Omental fat pad (tissue), 4 donors: ENCODE measurements around the gene TOMM40. TPM values are rescaled to one million over a fixed set of nuclear protein-coding genes. Genes with fewer than 3 reads are reported as not detected.
A peak's percentile ranks its signal among the peaks of the same experiment; 100 is the strongest.

ENCODE experiments used
- ATAC-seq: fragments of 150-250 bp; one replicate; pipeline ENCODE4 v1.9.1; 2016; ENCODE audit warnings: mild to moderate bottlenecking, moderate library complexity; ENCODE audit not compliant: low FRiP score
- DNase-seq: peaks from one replicate; pipeline ENCODE4 v3.0.0-alpha.2; 2019; ENCODE audit warnings: low spot score
- total RNA-seq, 4 donors: library from RNA; depleted of rRNA; stranded (reverse); fragments of >200 nt; gene quantifications; one replicate each; pipeline ENCODE4 v1.1.0, GENCODE V29; 2016
- TF ChIP-seq, protein P1 (sequence below), 3 donors: fragments of 450-650 bp; IDR thresholded peaks; one replicate each; pipeline ENCODE4 v1.5.1; 2016 to 2017; ENCODE audit warnings: antibody characterized with exemption in 3 of 3, mild to moderate bottlenecking in 3 of 3, moderate library complexity in 2 of 3

TOMM40 gene
- total RNA-seq = 100 to 1,000 TPM in 1 of 4 donors, 10 to 100 TPM in 3; 37.2 to 121 (median 44.2) TPM

DNA sequence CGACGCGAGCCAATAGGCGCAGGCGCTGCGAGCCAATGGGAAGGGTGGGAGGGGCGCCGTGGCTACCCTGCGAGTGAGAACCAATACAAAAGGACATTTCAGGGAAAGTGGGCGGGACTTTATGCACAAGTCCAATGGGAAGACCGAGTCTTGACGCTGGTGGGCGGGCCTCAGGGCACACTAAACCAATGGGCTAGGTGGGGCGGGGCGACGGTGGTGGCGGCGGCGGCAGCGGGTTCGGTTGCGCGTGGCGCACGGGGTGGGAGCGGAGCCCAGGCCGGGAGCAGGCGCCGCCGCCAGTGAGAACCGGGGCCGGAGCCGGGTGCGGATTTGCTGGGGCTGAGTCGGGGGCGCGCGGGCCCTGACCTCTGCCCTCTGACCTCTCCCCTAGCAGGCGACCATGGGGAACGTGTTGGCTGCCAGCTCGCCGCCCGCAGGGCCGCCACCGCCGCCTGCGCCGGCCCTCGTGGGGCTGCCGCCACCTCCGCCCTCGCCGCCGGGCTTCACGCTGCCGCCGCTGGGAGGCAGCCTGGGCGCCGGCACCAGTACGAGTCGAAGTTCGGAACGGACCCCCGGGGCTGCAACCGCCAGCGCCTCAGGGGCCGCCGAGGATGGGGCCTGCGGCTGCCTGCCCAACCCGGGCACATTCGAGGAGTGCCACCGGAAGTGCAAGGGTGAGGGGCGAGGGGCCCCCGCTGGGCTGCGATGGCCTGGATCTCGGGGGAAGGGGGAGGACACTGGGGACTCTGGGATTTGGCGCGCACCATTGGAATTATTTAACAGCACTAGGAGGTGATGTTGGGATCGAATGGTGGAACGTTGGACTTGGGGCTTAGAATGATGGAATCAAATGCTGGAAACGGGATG, at the start of gene TOMM40:
TOMM40 (plus strand) TSS at position 239 of the 867 bp plus-strand sequence; CDS start at position 401, 162 bp downstream.
- TF ChIP-seq, protein P1, sequence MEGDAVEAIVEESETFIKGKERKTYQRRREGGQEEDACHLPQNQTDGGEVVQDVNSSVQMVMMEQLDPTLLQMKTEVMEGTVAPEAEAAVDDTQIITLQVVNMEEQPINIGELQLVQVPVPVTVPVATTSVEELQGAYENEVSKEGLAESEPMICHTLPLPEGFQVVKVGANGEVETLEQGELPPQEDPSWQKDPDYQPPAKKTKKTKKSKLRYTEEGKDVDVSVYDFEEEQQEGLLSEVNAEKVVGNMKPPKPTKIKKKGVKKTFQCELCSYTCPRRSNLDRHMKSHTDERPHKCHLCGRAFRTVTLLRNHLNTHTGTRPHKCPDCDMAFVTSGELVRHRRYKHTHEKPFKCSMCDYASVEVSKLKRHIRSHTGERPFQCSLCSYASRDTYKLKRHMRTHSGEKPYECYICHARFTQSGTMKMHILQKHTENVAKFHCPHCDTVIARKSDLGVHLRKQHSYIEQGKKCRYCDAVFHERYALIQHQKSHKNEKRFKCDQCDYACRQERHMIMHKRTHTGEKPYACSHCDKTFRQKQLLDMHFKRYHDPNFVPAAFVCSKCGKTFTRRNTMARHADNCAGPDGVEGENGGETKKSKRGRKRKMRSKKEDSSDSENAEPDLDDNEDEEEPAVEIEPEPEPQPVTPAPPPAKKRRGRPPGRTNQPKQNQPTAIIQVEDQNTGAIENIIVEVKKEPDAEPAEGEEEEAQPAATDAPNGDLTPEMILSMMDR (IDR thresholded peaks at IDR 0.05) = no peak
- ATAC-seq = no peak
- peak; percentile 99 for DNase-seq

DNA sequence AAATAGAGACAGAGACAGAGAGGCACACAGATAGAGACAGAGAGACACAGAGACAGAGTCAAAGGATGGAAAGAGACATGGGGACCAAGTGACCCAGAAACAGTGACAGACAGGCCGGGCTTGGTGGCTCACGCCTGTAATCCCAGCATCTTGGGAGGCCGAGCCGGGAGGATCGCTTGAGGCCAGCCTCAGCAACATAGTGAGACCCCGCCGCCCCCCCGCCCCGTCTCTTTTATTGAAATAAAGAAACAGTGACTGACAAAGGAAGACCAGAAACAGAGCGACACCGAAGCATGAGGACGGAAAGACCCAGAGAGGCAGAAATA, 45.8 kb upstream of the TOMM40 start:
- TF ChIP-seq, protein P1 (IDR thresholded peaks at IDR 0.05) = no peak
- ATAC-seq = no peak
- DNase-seq = no peak

DNA sequence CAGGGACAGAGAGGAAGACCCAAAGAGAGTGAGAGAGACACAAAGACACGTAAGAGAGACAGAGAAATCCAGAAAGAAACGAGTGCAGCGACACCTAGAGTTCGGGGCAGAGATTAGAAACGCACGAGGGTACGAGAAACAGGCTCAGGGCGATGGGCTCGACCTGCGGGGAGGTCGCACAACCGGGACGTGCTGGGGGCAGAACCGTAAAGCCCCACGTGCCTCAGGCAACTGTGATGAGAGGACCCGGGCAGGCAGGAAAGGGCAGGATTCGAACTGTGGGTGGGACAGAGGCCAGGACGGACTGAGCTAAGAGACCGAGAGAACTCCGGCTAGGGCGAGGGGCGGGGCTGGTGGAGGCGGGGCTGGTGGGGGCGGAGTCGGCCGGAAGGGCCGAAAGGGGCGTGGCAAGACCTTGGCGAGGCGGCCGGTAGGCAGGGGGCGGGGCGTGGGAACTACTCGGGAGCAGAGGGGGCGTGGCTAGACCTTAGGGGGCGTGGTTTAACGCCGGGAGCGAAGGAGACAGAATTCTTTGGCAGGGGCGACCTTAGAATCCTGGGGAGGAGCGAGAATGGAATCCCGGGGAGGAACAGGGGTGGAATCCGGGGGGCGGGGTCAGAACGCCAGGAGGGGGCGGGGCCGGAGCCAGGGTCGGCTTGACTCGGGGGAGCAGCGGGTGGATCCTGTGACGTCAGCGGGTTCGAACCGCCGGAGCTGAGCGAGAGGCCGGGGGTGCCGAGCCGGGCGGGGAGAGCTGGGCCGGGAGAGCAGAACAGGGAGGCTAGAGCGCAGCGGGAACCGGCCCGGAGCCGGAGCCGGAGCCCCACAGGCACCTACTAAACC, 45.2 kb upstream of the TOMM40 start, which contains the start of gene NECTIN2:
NECTIN2 (plus strand) TSS at position 686 of the 843 bp plus-strand sequence. CDS start 229 bp downstream, outside the sequence.
- peak; percentile 100 for DNase-seq
- TF ChIP-seq, protein P1 (IDR thresholded peaks at IDR 0.05) = peak in 1 of 3 donors; percentile 46
- ATAC-seq = peak; percentile 74

DNA sequence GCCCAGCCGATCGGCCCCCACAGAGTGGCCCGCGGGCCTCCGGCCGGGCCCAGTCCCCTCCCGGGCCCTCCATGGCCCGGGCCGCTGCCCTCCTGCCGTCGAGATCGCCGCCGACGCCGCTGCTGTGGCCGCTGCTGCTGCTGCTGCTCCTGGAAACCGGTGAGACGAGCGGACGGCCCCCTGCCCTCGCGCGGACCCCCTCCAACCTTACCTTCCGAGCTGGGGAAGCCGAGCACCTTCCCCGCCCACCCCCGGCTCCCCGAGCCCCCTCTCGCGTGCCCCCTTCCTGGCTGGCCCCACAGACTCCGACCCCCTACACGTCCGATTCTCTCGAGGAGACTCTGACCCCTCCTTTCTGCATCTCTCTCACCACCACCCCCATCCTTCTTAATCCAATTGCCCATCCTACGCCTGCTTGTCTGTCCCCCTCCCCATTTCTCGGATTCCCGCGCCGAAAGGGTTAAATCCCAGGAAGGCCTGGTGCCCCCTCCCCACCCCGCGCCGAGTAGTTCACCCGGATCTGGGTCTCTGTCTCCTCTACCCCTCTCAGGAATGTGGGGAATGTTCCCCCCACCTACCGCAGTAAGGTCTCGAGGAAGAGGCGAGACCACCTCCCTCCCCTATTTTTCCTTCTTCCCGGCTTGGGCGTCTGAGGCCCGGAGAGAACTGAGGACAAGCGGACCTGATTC, 44.5 kb upstream of the TOMM40 start:
- DNase-seq (no peak), ATAC-seq (no peak)
- TF ChIP-seq, protein P1 (IDR thresholded peaks at IDR 0.05) = no peak

DNA sequence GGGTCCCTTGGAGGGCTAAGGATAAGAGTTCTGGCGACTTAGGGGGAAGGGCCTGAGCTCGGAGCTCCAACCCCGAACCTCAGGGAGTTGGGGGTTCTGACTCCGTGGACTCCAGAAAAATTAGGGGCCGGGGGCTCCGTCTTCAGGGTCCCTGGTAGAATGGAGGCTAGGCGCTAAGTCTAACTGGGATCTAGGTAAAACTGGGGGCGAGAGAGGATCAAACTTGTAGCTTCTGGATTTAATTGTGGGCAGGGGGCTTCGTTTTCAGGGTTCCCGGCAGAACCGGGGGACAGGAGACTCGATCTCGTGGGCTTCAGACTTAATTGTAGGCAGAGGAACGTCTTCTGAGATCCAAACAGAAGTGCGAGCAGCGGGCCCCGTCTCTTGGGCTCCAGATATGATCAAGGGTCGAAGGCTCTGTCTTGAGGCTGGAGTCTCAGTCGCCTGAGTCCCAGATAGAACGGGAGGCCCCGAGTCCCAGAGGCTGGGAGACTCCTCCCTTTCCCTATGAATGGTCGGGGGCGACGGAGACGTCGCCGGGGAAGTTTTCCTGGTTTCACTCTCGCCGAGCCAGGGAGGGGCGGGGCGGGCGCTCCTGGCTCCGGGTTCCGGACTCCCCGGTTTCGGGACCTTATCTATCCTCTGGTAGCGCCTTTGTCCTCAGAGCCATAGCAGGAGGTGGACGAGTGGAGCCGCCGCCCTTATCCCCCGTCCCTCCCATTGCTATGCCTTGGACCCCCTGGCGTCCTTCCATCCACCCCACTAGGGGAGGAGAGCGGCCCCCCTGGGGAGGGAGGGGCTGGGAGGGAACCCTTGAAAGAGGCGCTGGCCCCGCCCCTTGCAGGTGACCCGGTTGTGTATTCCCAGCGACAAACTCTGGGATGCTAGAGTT, 43.7 kb upstream of the TOMM40 start:
- TF ChIP-seq, protein P1 (IDR thresholded peaks at IDR 0.05) = no peak
- ATAC-seq (peak; percentile 33), DNase-seq (peak; percentile 46)
